OCI-LY3 (cell line): Measurements from ENCODE around the gene USH2A.

Experiments used
- H2AFZ ChIP-seq: fragments of 200-600, 300-600 bp; shearing (Covaris generic); 2 replicates; pipeline ENCODE4 v1.6.0; 2014; ENCODE audit warnings: antibody characterized with exemption, low read depth, low read length
- H3K27ac ChIP-seq: fragments of 200-600, 300-600 bp; sonication (generic); 2 replicates; pipeline ENCODE4 v1.5.1; 2014; ENCODE audit warnings: mild to moderate bottlenecking, low read length, moderate library complexity, mixed read lengths
- H3K27me3 ChIP-seq: fragments of 200-600, 300-600 bp; sonication (generic); 2 replicates; pipeline ENCODE4 v1.6.1; 2014; ENCODE audit warnings: low read depth, low read length, mixed read lengths
- H3K36me3 ChIP-seq: fragments of 200-600, 300-600 bp; sonication (generic); replicated peaks from 2 replicates; pipeline ENCODE3; 2014; ENCODE audit warnings: low read depth, low read length, mixed read lengths
- H3K4me1 ChIP-seq: fragments of 300-600, 200-600 bp; sonication (generic); 2 replicates; pipeline ENCODE4 v1.6.1; 2014; ENCODE audit warnings: low read length, mixed read lengths
- H3K4me2 ChIP-seq: fragments of 200-600, 300-600 bp; sonication (generic); 2 replicates; pipeline ENCODE4 v1.6.1; 2014; ENCODE audit warnings: low read length, mixed read lengths
- H3K4me3 ChIP-seq: fragments of 300-600, 200-600 bp; sonication (generic); 2 replicates; pipeline ENCODE4 v1.5.1; 2014; ENCODE audit warnings: antibody characterized with exemption, mild to moderate bottlenecking, low read length, moderate library complexity
- H3K79me2 ChIP-seq: fragments of 300-600, 200-600 bp; shearing (Covaris generic); 2 replicates; pipeline ENCODE4 v1.6.1; 2014; ENCODE audit warnings: mild to moderate bottlenecking, low read length, mixed read lengths
- H3K9ac ChIP-seq: fragments of 300-600, 200-600 bp; shearing (Covaris generic); 2 replicates; pipeline ENCODE4 v1.6.0; 2014; ENCODE audit warnings: mild to moderate bottlenecking, low read length, moderate library complexity
- H3K9me3 ChIP-seq: fragments of 200-600, 300-600 bp; shearing (Covaris generic); 2 replicates; pipeline ENCODE4 v1.6.1; 2014; ENCODE audit warnings: low read length, mixed read lengths; ENCODE audit not compliant: insufficient read depth
- H4K20me1 ChIP-seq: fragments of 200-600, 300-600 bp; sonication (generic); 2 replicates; pipeline ENCODE4 v1.6.1; 2016; ENCODE audit warnings: low read length, mixed read lengths; ENCODE audit not compliant: insufficient read depth
- CTCF ChIP-seq: fragments of 200-600, 300-600 bp; sonication (generic); IDR thresholded peaks from 2 replicates; pipeline ENCODE4 v1.5.1; 2014; ENCODE audit warnings: antibody characterized with exemption, low read length, low read depth
- EZH2phosphoT487 ChIP-seq: fragments of 200-600 bp; shearing (Covaris generic); IDR thresholded peaks from 2 replicates; pipeline ENCODE4 v1.6.1; 2018; ENCODE audit warnings: antibody characterized with exemption, mixed run types, low read depth

Gene USH2A

GRCh38 chr1:216173376-216173995 lies 249.8 kb downstream of the USH2A start:
- Histone ChIP-seq H3K79me2 (no peaks in the 10 kb centered on the region), H3K27ac (no peak overlapping the region), H3K27me3 (no peaks in the 10 kb centered on the region), H3K9ac (no peak overlapping the region), H3K4me3 (no peak overlapping the region), H3K36me3 (no peaks in the 10 kb centered on the region), H2AFZ (no peak overlapping the region), H3K4me1 (no peaks in the 10 kb centered on the region), H3K9me3 (no peaks in the 10 kb centered on the region), H3K4me2 (no peak overlapping the region), H4K20me1 (no peaks in the 10 kb centered on the region)
- TF ChIP-seq CTCF (no peak), EZH2phosphoT487 (no peak)

- no peak overlapping the region for H3K4me2 ChIP-seq
- no peaks in the 10 kb centered on the region for H3K36me3 ChIP-seq
- no peak overlapping the region for H3K9ac ChIP-seq
- H3K79me2 ChIP-seq: no peaks in the 10 kb centered on the region
- H3K27me3 ChIP-seq: no peaks in the 10 kb centered on the region
- no peaks in the 10 kb centered on the region for H3K9me3 ChIP-seq
- no peak overlapping the region for H3K4me3 ChIP-seq
- H2AFZ ChIP-seq: no peak overlapping the region
- no peak overlapping the region for H3K27ac ChIP-seq
- H4K20me1 ChIP-seq: no peaks in the 10 kb centered on the region
- no peak for TF ChIP-seq EZH2phosphoT487
- no peak for TF ChIP-seq CTCF
- no peaks in the 10 kb centered on the region for H3K4me1 ChIP-seq
Observed at GRCh38 chr1:216169351-216169750, 253.9 kb downstream of the USH2A start.

GRCh38 chr1:216168546-216168945 lies 254.7 kb downstream of the USH2A start:
- H3K27ac ChIP-seq: no peak overlapping the region
- no peaks in the 10 kb centered on the region for H3K79me2 ChIP-seq
- no peak overlapping the region for H3K9ac ChIP-seq
- no peaks in the 10 kb centered on the region for H4K20me1 ChIP-seq
- no peaks in the 10 kb centered on the region for H3K9me3 ChIP-seq
- H2AFZ ChIP-seq: no peak overlapping the region
- H3K4me1 ChIP-seq: no peaks in the 10 kb centered on the region
- H3K27me3 ChIP-seq: no peaks in the 10 kb centered on the region
- H3K4me3 ChIP-seq: no peak overlapping the region
- H3K36me3 ChIP-seq: no peaks in the 10 kb centered on the region
- TF ChIP-seq CTCF (no peak), EZH2phosphoT487 (no peak)
- H3K4me2 ChIP-seq: no peak overlapping the region

- no peak overlapping the region for H3K9ac ChIP-seq
- H3K27me3 ChIP-seq: no peaks in the 10 kb centered on the region
- TF ChIP-seq CTCF (no peak), EZH2phosphoT487 (no peak)
- no peaks in the 10 kb centered on the region for H3K4me1 ChIP-seq
- no peak overlapping the region for H3K4me2 ChIP-seq
- no peaks in the 10 kb centered on the region for H3K36me3 ChIP-seq
- H4K20me1 ChIP-seq: no peaks in the 10 kb centered on the region
- no peak overlapping the region for H3K4me3 ChIP-seq
- no peak overlapping the region for H3K27ac ChIP-seq
- H3K9me3 ChIP-seq: no peaks in the 10 kb centered on the region
- H2AFZ ChIP-seq: no peak overlapping the region
- no peaks in the 10 kb centered on the region for H3K79me2 ChIP-seq
Observed at GRCh38 chr1:216154063-216154462, 269.2 kb downstream of the USH2A start.
